Measurements from ENCODE around the gene STPG3.

The STPG3 gene

DNA sequence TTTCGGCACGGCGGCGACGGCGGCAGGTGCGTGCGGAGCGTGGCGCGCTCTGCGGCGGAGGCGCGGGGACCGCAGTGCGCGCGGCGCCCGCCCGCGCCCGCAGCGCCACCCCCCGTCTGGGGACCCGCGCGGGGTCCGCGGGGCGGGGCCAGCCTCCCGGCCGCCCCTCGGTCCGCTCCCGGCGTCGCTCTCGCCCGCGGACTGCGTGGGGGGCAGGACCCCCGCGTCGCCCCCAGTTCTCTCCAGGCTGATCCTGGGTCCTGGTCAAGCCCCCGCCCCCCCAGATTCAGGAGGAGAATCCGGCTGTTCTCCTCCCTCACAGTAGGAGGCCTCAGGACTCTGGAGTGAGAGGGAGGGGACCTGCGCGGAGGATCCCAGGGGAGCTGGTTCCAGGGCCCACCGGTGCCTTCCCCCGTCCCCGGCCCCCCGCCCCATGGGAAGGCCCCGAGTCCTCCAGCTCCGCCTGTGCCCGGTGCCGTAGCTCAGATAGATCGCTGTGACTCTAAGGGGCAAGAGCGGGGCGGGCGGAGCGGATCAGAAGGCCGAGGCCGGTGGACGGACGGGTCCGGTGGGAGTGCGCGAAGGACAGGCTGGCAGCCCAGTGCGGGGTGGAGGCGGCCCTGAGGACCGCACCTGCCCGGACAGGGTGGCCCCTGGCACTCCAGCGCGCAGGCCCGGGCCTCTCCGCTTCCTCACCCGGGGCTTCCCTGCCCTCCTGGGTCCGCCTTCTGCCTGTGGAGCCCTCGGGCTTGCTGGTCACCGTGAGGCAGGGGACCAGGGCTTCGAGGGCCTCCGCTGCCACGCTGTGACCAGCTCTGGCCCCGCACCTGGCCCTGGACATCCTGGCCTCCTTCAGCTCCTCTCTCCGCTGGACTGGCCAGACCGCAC lies 28.7 kb upstream of the STPG3 start, which contains the start of gene RNF208:
RNF208 (minus strand) TSS at position 51 of the 888 bp plus-strand sequence. CDS start 1,028 bp downstream, outside the sequence.
- no peak for DNase-seq (ENCODE audit: low read depth, low spot score)

GRCh38 chr9:137223078-137223970 lies 27.8 kb upstream of the STPG3 start:
- peak; percentile 96 for DNase-seq (ENCODE audit: low read depth, low spot score)

GRCh38 chr9:137224830-137225694 lies 26.0 kb upstream of the STPG3 start, which contains the start of gene CYSRT1:
Gene CYSRT1 (plus strand): TSS chr9:137225174. CDS start chr9:137225622, 448 bp downstream.
- DNase-seq (ENCODE audit: low read depth, low spot score), result no peak

DNA sequence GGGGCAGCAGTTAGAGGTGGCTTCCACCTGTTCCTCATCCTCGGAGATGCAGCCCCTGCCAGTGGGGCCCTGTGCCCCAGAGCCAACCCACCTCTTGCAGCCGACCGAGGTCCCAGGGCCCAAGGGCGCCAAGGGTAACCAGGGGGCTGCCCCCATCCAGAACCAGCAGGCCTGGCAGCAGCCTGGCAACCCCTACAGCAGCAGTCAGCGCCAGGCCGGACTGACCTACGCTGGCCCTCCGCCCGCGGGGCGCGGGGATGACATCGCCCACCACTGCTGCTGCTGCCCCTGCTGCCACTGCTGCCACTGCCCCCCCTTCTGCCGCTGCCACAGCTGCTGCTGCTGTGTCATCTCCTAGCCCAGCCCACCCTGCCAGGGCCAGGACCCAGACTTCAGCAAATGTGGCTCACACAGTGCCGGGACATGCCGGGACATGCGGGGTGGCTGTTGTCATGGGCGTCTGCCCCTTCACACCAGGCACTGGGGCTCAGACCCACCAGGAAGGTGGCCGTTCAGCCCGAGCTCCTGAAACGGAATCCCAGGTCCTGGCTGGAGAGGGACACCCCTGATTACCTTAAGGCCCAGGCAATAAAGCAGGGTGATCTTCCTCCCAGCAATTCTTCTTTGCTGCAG lies 25.3 kb upstream of the STPG3 start:
- no peak for DNase-seq (ENCODE audit: low read depth, low spot score)

DNA sequence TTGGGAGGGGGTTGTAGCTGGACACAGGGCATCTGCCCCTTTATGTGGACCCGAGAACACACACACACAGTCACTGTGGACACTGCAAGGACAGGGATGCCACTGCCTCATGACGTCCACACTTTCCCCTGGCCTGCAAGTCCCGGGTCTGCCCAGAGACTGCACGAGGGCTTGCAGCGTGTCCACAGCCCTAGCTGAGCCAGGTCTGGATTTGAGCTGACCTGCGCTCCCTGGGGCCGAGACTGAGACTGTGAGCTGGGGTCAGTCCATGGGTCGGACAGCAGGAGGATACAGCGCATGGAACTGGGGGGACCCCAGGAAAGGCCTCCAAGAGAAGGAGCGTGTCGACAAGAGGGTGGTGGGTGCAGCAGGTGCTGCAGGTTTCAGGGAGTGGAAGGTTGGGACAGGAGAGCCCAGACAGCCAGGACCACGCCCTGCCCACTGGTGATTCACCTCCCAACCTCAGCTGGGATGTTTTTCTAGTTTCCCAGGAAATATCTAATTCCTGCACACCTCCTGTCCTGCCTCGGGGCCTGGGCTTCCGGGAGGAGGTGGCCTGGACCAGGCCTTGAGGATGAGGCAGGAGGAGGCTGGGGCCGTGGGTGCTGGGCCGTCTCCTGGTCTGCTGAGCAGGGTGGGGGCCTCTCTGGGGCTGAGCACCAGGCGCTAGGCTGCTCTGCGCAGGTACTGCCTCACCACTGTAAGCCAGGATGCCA lies 24.6 kb upstream of the STPG3 start:
- no peak for DNase-seq (ENCODE audit: low read depth, low spot score)

GRCh38 chr9:137227054-137227852 lies 23.8 kb upstream of the STPG3 start, which contains the start of gene RNF224:
Gene RNF224 (plus strand): TSS chr9:137227502. CDS start chr9:137228336, 834 bp downstream.
- peak; percentile 87 for DNase-seq (ENCODE audit: low read depth, low spot score)

DNA sequence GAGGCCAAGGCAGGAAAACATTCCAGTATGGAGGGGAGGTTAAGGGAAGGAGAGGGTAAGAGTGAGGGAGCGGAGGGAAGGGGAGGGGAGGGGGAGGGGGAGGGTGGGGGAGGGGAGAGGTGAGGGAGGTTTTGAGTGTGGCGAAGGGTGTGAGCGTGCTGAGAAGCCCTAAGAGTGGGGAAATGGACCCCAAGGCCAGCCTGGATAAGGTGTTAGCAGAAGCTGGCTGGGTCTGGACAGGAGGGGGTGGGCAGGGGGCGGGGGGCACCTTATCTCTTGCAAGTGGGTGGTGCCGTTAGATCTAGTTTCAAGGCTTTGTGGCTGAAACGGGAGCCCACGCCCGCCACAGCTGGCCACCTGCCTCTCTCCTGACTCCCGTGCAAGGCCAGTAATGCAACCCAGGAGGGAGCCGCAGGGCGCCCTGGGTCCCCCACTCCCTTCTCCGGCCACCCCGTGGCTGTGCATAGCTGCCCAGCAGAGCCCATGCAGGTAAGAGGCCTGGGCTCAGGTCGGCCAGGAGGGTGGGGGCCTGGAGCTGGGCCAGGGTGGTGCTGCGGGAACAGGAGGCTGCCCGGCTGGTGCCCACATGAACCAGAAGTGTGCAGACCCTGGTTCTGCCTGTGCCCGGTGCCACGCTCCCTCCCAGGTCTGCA lies 23.1 kb upstream of the STPG3 start:
- no peak for DNase-seq (ENCODE audit: low read depth, low spot score)

DNA sequence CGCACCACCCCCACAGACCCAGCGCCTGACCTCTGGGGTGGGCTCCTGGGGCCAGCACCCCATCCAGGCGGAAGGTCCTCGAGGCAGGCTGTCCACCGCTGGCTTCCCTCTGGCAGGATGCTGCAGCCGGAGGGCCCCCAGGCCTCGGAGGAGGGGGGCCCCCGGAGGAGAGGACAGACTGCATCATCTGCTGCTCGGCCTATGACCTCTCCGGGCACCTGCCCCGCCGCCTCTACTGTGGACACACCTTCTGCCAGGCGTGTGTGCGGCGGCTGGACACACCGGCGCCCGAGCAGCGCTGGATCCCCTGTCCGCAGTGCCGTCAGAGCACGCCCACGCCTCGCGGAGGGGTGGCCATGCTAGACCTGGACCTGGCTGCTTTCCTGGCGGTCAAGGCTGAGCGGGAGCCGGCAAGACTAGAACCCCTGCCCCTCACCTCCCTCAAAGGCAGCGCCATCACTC lies 22.5 kb upstream of the STPG3 start:
- DNase-seq (ENCODE audit: low read depth, low spot score), result no peak

DNA sequence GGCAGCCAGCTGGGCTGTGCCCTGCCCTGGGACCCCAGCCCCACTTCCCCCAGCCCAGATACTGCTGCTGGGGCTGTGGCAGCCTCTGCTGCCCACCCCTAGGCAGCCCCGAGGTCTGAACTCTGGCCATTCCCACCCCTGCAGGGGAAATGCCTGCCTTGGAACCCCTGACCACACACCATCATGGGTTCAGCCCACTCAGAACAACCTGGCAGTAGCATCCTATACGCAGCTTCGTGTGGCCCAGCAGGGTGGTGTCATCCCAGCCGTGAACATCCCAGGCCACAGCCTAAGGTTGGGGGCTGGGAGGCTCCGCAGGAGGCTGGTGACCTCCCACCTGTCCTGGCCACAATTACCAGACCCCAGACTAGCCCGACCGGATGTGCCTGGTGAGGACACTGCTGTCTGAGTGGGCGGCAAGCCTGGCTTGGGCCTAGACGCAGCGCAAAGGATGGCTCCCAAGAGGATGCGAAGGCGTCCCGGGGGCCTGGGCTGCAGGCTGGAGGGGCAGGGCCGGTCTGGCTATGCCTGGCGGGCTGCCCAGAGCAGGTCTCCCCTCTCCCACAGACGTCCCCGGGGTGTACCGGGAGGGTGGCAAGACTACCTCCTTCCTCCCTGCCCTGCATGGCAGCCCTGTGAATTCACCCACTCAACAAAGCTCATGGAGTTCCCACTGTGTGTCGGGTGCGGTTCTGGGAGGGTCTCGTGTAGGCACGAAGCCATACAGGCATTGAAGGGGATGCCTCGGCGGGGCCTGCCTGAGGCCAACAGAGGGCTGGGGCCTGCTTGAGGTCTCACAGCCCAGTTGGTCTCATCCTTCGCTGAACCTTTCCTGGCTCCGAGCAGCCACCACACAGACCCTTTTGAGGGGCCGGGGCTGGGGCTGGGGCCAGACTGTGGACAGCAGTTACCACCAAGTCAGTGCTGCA lies 21.9 kb upstream of the STPG3 start:
- no peak for DNase-seq (ENCODE audit: low read depth, low spot score)

- no peak for DNase-seq (ENCODE audit: low read depth, low spot score)
Measured at GRCh38 chr9:137229903-137230704, 21.0 kb upstream of the STPG3 start.

- DNase-seq (ENCODE audit: low read depth, low spot score), result no peak
Measured at GRCh38 chr9:137230705-137231371, 20.2 kb upstream of the STPG3 start, which contains the start of gene SLC34A3. Gene SLC34A3 (plus strand): TSS chr9:137230901. CDS start chr9:137231703, 802 bp downstream.

- DNase-seq (ENCODE audit: low read depth, low spot score), result no peak
Measured at GRCh38 chr9:137231372-137232039, 19.6 kb upstream of the STPG3 start.

DNA sequence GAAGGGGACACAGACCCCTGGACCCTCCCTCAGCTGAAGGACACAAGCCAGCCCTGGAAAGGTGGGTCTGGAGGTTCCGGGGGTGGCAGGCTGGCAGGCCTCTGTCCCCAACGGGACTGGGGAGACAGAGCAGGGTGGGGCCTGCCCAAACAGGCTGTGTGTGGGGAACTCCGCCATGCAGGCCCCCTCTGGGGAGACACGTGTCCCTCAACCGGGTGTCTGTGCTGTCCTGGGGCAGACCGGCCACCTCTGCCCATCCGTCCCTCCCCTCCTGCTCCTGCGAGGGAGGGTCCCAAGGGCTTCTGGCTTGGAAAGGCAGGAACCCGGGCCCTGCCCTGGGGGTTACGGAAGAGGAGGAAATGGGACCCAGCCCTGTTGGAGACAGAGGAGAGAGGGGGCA lies 19.0 kb upstream of the STPG3 start:
- DNase-seq (ENCODE audit: low read depth, low spot score), result no peak

DNA sequence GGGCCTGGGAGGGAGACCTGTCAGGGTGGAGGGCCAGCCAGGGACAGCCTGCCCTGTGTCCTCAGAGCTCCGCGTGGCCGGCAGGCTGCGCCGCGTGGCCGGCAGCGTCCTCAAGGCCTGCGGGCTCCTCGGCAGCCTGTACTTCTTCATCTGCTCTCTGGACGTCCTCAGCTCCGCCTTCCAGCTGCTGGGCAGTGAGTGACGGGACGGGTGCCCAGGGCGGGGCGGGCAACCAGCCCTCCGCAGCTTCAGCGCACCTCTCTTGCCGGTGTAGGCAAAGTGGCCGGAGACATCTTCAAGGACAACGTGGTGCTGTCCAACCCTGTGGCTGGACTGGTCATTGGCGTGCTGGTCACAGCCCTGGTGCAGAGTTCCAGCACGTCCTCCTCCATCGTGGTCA lies 18.6 kb upstream of the STPG3 start:
- DNase-seq (ENCODE audit: low read depth, low spot score), result no peak
